ENCODE data around the gene TRIM34.

DNA sequence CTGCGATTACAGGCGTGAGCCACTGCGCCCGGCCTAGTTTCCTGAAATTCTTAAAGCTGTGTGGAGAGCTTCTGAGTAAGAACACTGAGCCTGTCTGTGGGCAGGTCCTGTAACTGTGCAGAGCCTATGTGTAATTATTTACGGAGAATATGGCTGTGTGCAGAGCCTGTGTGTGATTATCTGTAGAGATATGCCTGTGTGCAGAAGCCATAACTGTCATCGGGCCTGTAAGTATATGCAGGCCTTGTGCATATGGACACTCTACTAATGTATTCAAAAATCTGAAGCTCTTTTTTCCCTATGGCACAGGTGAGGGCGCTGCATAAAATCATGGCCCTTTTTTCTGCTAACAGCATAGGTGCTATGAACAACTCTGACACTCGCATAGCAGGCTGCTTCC lies 44.2 kb upstream of the TRIM34 start, which contains the start of gene OR52B6:
- TF ChIP-seq, protein P1, sequence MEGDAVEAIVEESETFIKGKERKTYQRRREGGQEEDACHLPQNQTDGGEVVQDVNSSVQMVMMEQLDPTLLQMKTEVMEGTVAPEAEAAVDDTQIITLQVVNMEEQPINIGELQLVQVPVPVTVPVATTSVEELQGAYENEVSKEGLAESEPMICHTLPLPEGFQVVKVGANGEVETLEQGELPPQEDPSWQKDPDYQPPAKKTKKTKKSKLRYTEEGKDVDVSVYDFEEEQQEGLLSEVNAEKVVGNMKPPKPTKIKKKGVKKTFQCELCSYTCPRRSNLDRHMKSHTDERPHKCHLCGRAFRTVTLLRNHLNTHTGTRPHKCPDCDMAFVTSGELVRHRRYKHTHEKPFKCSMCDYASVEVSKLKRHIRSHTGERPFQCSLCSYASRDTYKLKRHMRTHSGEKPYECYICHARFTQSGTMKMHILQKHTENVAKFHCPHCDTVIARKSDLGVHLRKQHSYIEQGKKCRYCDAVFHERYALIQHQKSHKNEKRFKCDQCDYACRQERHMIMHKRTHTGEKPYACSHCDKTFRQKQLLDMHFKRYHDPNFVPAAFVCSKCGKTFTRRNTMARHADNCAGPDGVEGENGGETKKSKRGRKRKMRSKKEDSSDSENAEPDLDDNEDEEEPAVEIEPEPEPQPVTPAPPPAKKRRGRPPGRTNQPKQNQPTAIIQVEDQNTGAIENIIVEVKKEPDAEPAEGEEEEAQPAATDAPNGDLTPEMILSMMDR (IDR thresholded peaks at IDR 0.05): no peak
- TF ChIP-seq ETV6 (CRISPR knock-in tag; IDR thresholded peaks at IDR 0.05) (no peak), OVOL2 (CRISPR knock-in tag; IDR thresholded peaks at IDR 0.05; ENCODE audit: borderline replicate concordance) (no peak), SMAD4 (CRISPR knock-in tag; IDR thresholded peaks at IDR 0.05) (no peak), ESRRA (CRISPR knock-in tag; IDR thresholded peaks at IDR 0.05; ENCODE audit: borderline replicate concordance) (no peak), KAT7 (CRISPR knock-in tag; IDR thresholded peaks at IDR 0.05; ENCODE audit: borderline replicate concordance) (no peak), ZNF396 (CRISPR knock-in tag; IDR thresholded peaks at IDR 0.05; ENCODE audit: borderline replicate concordance) (no peak), CBFB (CRISPR knock-in tag; IDR thresholded peaks at IDR 0.05; ENCODE audit: low read depth) (no peak)
- TF ChIP-seq, protein P2, sequence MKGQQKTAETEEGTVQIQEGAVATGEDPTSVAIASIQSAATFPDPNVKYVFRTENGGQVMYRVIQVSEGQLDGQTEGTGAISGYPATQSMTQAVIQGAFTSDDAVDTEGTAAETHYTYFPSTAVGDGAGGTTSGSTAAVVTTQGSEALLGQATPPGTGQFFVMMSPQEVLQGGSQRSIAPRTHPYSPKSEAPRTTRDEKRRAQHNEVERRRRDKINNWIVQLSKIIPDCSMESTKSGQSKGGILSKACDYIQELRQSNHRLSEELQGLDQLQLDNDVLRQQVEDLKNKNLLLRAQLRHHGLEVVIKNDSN (CRISPR knock-in tag; IDR thresholded peaks at IDR 0.05): no peak
- TF ChIP-seq, protein P3, sequence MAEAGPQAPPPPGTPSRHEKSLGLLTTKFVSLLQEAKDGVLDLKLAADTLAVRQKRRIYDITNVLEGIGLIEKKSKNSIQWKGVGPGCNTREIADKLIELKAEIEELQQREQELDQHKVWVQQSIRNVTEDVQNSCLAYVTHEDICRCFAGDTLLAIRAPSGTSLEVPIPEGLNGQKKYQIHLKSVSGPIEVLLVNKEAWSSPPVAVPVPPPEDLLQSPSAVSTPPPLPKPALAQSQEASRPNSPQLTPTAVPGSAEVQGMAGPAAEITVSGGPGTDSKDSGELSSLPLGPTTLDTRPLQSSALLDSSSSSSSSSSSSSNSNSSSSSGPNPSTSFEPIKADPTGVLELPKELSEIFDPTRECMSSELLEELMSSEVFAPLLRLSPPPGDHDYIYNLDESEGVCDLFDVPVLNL (CRISPR knock-in tag; IDR thresholded peaks at IDR 0.05; ENCODE audit: borderline replicate concordance, low read depth): no peak
- TF ChIP-seq, protein P4, sequence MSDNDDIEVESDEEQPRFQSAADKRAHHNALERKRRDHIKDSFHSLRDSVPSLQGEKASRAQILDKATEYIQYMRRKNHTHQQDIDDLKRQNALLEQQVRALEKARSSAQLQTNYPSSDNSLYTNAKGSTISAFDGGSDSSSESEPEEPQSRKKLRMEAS (CRISPR knock-in tag; IDR thresholded peaks at IDR 0.05): no peak
- TF ChIP-seq, protein P5, sequence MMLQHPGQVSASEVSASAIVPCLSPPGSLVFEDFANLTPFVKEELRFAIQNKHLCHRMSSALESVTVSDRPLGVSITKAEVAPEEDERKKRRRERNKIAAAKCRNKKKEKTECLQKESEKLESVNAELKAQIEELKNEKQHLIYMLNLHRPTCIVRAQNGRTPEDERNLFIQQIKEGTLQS (CRISPR knock-in tag; conservative IDR thresholded peaks at IDR 0.05): no peak
- TF ChIP-seq, protein P6, sequence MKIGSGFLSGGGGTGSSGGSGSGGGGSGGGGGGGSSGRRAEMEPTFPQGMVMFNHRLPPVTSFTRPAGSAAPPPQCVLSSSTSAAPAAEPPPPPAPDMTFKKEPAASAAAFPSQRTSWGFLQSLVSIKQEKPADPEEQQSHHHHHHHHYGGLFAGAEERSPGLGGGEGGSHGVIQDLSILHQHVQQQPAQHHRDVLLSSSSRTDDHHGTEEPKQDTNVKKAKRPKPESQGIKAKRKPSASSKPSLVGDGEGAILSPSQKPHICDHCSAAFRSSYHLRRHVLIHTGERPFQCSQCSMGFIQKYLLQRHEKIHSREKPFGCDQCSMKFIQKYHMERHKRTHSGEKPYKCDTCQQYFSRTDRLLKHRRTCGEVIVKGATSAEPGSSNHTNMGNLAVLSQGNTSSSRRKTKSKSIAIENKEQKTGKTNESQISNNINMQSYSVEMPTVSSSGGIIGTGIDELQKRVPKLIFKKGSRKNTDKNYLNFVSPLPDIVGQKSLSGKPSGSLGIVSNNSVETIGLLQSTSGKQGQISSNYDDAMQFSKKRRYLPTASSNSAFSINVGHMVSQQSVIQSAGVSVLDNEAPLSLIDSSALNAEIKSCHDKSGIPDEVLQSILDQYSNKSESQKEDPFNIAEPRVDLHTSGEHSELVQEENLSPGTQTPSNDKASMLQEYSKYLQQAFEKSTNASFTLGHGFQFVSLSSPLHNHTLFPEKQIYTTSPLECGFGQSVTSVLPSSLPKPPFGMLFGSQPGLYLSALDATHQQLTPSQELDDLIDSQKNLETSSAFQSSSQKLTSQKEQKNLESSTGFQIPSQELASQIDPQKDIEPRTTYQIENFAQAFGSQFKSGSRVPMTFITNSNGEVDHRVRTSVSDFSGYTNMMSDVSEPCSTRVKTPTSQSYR (CRISPR knock-in tag; IDR thresholded peaks at IDR 0.05): no peak
- TF ChIP-seq, protein P7, sequence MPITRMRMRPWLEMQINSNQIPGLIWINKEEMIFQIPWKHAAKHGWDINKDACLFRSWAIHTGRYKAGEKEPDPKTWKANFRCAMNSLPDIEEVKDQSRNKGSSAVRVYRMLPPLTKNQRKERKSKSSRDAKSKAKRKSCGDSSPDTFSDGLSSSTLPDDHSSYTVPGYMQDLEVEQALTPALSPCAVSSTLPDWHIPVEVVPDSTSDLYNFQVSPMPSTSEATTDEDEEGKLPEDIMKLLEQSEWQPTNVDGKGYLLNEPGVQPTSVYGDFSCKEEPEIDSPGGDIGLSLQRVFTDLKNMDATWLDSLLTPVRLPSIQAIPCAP (CRISPR knock-in tag; IDR thresholded peaks at IDR 0.05): no peak
